WTC11 (cell line): ENCODE measurements around the gene RPTOR. TPM values are rescaled to one million over a fixed set of nuclear protein-coding genes. Genes with fewer than 3 reads are reported as not detected.

ENCODE experiments used
- ATAC-seq: fragments of 200-7000 bp; cut with Tn5 transposase; 2 replicates; pipeline ENCODE4 v1.10.0; 2021; ENCODE audit warnings: mild to moderate bottlenecking, moderate library complexity
- CTCF ChIA-PET: fragments of 300-600 bp; sonication (Branson Sonifier 250); formaldehyde crosslinking; loops from one replicate; lab custom pipeline; 2021; ENCODE audit warnings: antibody characterized with exemption; lab: Charles Lee
- POLR2A ChIA-PET: fragments of 350-600 bp; sonication (Branson Sonifier 250); formaldehyde crosslinking; loops from one replicate; lab custom pipeline; 2021; ENCODE audit warnings: antibody characterized with exemption; lab: Charles Lee
- DNase-seq: peaks from one replicate; pipeline ENCODE4 v3.0.0; 2021; ENCODE audit warnings: low spot score
- H3K27ac Mint-ChIP-seq: 2 replicates; pipeline ENCODE4 v1.8.0; 2021; ENCODE audit warnings: mixed read lengths
- H3K27me3 Mint-ChIP-seq: 2 replicates; pipeline ENCODE4 v1.8.0; 2021; ENCODE audit warnings: low read depth, mild to moderate bottlenecking, moderate library complexity, mixed read lengths
- H3K36me3 Mint-ChIP-seq: 2 replicates; pipeline ENCODE4 v1.8.0; 2021; ENCODE audit warnings: mixed read lengths
- H3K4me1 Mint-ChIP-seq: 2 replicates; pipeline ENCODE4 v1.8.0; 2022; ENCODE audit warnings: mixed read lengths
- H3K4me3 Mint-ChIP-seq: 2 replicates; pipeline ENCODE4 v1.8.0; 2021; ENCODE audit warnings: mild to moderate bottlenecking, moderate library complexity, mixed read lengths
- H3K9me3 Mint-ChIP-seq: 2 replicates; pipeline ENCODE4 v1.8.0; 2021; ENCODE audit warnings: mixed read lengths
- ARID4B ChIP-seq: sonication (generic); formaldehyde crosslinking; IDR thresholded peaks from 2 replicates; pipeline ENCODE4 v1.8.0; 2023; ENCODE audit warnings: missing genetic modification reagents, mild to moderate bottlenecking, borderline replicate concordance
- ATF2 ChIP-seq: sonication (generic); formaldehyde crosslinking; IDR thresholded peaks from 2 replicates; pipeline ENCODE4 v1.8.1; 2022; ENCODE audit warnings: low read depth, missing genetic modification reagents, borderline replicate concordance
- ATF6 ChIP-seq: sonication (generic); formaldehyde crosslinking; IDR thresholded peaks from 2 replicates; pipeline ENCODE4 v1.8.1; 2023; ENCODE audit warnings: mild to moderate bottlenecking, missing genetic modification reagents
- ELF4 ChIP-seq: sonication (generic); formaldehyde crosslinking; IDR thresholded peaks from 2 replicates; pipeline ENCODE4 v1.8.1; 2022; ENCODE audit warnings: low read depth, mild to moderate bottlenecking, moderate library complexity, missing genetic modification reagents
- JUN ChIP-seq: sonication (generic); formaldehyde crosslinking; IDR thresholded peaks from 2 replicates; pipeline ENCODE4 v1.8.0; 2023; ENCODE audit warnings: mild to moderate bottlenecking, missing genetic modification reagents
- NFATC4 ChIP-seq: fragments of 250-450 bp; sonication (Bioruptor Pico); IDR thresholded peaks from 2 replicates; pipeline ENCODE4 v1.9.0; 2021; ENCODE audit warnings: mild to moderate bottlenecking
- NFE2L1 ChIP-seq: sonication (generic); formaldehyde crosslinking; IDR thresholded peaks from 2 replicates; pipeline ENCODE4 v1.8.1; 2023; ENCODE audit warnings: missing genetic modification reagents
- NFYB ChIP-seq: sonication (generic); formaldehyde crosslinking; conservative IDR thresholded peaks from 2 replicates; pipeline ENCODE4 v1.8.0; 2022; ENCODE audit warnings: low read depth, missing genetic modification reagents
- PRRX2 ChIP-seq: fragments of 250-450 bp; sonication (Bioruptor Pico); IDR thresholded peaks from 2 replicates; pipeline ENCODE4 v1.8.0; 2021; ENCODE audit warnings: mild to moderate bottlenecking
- TEAD1 ChIP-seq: sonication (generic); formaldehyde crosslinking; IDR thresholded peaks from 2 replicates; pipeline ENCODE4 v1.8.0; 2022; ENCODE audit warnings: mild to moderate bottlenecking, missing genetic modification reagents
- USF2 ChIP-seq: sonication (generic); formaldehyde crosslinking; IDR thresholded peaks from 2 replicates; pipeline ENCODE4 v1.8.1; 2023; ENCODE audit warnings: mild to moderate bottlenecking, missing genetic modification reagents, moderate library complexity
- total RNA-seq: library from RNA; stranded (reverse); gene quantifications from 3 replicates; pipeline ENCODE4 v1.2.3, GENCODE V29; 2021
- TF ChIP-seq, protein P1 (sequence below): sonication (generic); formaldehyde crosslinking; conservative IDR thresholded peaks from 2 replicates; pipeline ENCODE4 v1.8.1; 2023; ENCODE audit warnings: mild to moderate bottlenecking, low read depth, missing genetic modification reagents, moderate library complexity
- TF ChIP-seq, protein P2 (sequence below): fragments of 200-600 bp; IDR thresholded peaks from 2 replicates; pipeline ENCODE4 v1.8.0; 2022; ENCODE audit warnings: antibody characterized with exemption
- TF ChIP-seq, protein P3 (sequence below): sonication (generic); formaldehyde crosslinking; IDR thresholded peaks from 2 replicates; pipeline ENCODE4 v1.8.1; 2022; ENCODE audit warnings: mild to moderate bottlenecking, missing genetic modification reagents, moderate library complexity, borderline replicate concordance

The RPTOR gene
- total RNA-seq, 1 experiment from 2014 or later, result 41.0 TPM

DNA sequence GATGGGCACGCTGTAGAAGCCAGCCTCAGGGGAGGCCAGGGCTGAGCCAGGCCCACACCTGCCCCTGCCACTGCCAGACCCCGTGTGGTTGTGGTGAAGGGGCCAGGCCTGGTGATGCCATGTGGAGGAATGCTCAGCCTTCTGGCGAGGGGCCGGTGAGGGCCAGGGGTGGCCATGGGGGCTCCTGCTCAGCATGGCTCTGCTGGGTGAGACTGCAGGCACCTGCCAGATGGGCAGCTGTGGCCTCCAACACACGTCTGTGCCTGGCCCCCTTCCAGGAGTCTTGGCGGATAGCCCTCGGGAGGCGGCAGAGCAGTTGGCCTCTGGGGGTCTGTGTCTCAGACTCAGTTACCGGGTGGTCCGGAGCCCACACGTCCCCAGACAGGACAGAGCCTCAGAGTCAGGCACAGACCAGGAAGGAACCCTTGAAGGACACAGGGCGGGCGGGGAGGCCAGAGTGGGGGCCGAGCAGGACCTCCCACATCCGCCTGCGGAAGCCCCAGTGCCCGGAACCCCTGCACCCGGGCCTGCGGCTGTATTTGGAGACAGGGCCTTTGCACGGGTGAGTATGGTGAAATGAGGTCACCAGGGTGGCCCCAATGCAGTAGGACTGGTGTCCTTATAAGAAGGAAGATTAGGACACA is 424.5 kb downstream of the RPTOR start:
- Mint-ChIP-seq H3K4me3 (no peak overlapping the region), H3K36me3 (no peaks in the 10 kb centered on the region; the same call in 1 of the 2 replicates), H3K9me3 (no peaks in the 10 kb centered on the region), H3K27me3 (no peaks in the 10 kb centered on the region), H3K27ac (no peak overlapping the region), H3K4me1 (no peaks in the 10 kb centered on the region)
- ATAC-seq (no peak), DNase-seq (no peak)
- CTCF ChIA-PET, result interaction anchor here (1.8 to 2.2 kb wide), 4 partner anchors 10 to 543 kb away, joined by 6 to 9 read pairs (median 8); no protein-coding TSS in a partner anchor
- TF ChIP-seq PRRX2 (CRISPR knock-in tag) (no peak), NFYB (CRISPR knock-in tag) (no peak), USF2 (CRISPR knock-in tag) (no peak), NFATC4 (CRISPR knock-in tag) (no peak), NFE2L1 (CRISPR knock-in tag) (no peak), ATF6 (no peak), JUN (CRISPR knock-in tag) (no peak), ARID4B (CRISPR knock-in tag) (no peak), ELF4 (no peak), TEAD1 (CRISPR knock-in tag) (no peak), ATF2 (CRISPR knock-in tag) (no peak)
- TF ChIP-seq, protein P1, sequence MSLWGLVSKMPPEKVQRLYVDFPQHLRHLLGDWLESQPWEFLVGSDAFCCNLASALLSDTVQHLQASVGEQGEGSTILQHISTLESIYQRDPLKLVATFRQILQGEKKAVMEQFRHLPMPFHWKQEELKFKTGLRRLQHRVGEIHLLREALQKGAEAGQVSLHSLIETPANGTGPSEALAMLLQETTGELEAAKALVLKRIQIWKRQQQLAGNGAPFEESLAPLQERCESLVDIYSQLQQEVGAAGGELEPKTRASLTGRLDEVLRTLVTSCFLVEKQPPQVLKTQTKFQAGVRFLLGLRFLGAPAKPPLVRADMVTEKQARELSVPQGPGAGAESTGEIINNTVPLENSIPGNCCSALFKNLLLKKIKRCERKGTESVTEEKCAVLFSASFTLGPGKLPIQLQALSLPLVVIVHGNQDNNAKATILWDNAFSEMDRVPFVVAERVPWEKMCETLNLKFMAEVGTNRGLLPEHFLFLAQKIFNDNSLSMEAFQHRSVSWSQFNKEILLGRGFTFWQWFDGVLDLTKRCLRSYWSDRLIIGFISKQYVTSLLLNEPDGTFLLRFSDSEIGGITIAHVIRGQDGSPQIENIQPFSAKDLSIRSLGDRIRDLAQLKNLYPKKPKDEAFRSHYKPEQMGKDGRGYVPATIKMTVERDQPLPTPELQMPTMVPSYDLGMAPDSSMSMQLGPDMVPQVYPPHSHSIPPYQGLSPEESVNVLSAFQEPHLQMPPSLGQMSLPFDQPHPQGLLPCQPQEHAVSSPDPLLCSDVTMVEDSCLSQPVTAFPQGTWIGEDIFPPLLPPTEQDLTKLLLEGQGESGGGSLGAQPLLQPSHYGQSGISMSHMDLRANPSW (CRISPR knock-in tag), result no peak
- TF ChIP-seq, protein P2, sequence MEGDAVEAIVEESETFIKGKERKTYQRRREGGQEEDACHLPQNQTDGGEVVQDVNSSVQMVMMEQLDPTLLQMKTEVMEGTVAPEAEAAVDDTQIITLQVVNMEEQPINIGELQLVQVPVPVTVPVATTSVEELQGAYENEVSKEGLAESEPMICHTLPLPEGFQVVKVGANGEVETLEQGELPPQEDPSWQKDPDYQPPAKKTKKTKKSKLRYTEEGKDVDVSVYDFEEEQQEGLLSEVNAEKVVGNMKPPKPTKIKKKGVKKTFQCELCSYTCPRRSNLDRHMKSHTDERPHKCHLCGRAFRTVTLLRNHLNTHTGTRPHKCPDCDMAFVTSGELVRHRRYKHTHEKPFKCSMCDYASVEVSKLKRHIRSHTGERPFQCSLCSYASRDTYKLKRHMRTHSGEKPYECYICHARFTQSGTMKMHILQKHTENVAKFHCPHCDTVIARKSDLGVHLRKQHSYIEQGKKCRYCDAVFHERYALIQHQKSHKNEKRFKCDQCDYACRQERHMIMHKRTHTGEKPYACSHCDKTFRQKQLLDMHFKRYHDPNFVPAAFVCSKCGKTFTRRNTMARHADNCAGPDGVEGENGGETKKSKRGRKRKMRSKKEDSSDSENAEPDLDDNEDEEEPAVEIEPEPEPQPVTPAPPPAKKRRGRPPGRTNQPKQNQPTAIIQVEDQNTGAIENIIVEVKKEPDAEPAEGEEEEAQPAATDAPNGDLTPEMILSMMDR, result no peak
- TF ChIP-seq, protein P3, sequence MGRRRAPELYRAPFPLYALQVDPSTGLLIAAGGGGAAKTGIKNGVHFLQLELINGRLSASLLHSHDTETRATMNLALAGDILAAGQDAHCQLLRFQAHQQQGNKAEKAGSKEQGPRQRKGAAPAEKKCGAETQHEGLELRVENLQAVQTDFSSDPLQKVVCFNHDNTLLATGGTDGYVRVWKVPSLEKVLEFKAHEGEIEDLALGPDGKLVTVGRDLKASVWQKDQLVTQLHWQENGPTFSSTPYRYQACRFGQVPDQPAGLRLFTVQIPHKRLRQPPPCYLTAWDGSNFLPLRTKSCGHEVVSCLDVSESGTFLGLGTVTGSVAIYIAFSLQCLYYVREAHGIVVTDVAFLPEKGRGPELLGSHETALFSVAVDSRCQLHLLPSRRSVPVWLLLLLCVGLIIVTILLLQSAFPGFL (CRISPR knock-in tag), result no peak
- POLR2A ChIA-PET, result no interaction called here
